GM21447 (cell line): ENCODE results near the gene FAM193B.

Source experiments
- ATAC-seq: cut with Tn5 transposase; IDR thresholded peaks from one replicate; pipeline ENCODE4 v1.9.1; 2021; ENCODE audit not compliant: unreplicated experiment

Gene FAM193B

DNA sequence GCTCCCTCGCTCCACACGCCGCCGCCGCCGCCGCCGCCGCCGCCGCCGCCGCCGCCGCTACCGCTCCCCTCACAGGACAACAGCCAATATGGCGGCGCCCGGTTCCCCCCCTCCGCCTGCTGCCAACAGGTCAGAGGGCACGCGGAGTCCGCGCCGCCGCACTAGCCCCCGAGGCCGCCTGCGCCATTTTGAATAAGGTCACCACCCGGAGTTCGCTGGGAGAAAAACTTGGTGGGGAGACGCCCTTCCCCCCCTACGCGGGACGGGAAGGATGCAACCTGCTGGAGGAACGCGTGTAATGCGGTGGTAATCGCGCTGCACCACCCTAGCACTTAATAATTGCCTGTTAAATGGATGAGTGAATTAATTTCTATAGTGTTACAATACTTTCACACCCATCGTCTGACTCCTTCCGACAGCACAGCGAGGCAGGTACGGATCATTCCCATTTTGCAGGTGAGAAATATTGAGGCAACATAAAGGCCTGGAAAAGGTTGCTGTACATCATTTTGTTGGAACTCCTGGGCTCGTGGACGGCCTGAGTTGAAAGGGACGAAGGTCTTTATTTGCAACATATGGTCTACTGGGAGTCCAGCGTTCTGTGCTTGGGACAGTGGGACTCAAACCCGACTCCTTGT is at the start of gene FAM193B:
FAM193B (minus strand) TSS at position 90 of the 638 bp plus-strand sequence. CDS start 105 bp downstream, outside the sequence.
- ATAC-seq: peak; percentile 92

- no peak for ATAC-seq
Measured at GRCh38 chr5:177604116-177604521, 49.8 kb upstream of the FAM193B start.

- ATAC-seq: no peak
Measured at GRCh38 chr5:177603631-177604030, 49.3 kb upstream of the FAM193B start.

- ATAC-seq: no peak
Measured at GRCh38 chr5:177602458-177602830, 48.1 kb upstream of the FAM193B start.

DNA sequence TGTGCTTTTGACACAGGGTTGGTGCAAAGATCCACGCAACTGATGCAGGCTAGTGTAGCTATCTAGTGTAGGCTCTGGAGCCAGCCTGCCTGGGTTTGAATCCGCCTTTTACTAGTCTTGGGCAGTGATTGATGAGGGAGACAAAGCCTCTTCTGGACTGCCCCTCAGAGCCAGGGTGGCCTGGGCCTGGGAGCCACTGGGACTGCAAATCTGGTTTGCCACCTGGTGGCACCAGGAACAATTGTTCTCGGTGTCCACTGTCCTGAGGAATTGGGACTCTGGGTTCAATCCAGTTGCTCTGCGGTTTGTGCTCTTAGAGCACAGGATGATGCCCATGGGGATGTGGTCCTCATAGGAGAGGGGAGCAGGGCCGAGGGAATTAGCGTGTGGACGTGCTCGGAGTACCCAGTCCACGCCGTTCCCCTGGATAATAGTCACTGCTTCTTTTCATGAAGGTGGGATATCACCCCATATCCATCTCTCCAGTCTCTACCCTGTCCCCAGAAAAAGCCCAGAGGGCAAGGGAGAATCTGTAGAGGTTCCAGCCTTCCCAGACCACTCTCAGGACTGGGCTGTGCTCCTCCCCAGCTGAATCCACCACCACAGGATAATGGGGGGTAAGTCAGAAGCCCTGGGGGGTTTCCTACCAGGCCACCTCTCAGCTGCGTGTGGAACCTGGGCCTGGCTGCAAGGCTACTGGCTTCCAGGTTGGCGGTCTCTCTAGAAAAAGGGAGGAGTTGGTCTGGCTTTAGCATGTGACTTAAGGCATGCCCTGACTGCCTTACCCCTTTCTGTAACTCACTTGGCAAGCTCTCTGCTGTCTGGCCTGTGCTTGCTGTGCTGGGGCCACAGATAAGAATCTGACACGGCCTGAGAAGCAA is 47.5 kb upstream of the FAM193B start:
- no peak for ATAC-seq

- no peak for ATAC-seq
Measured at GRCh38 chr5:177601126-177601525, 46.8 kb upstream of the FAM193B start.

GRCh38 chr5:177600508-177601018 is 46.2 kb upstream of the FAM193B start:
- no peak for ATAC-seq

DNA sequence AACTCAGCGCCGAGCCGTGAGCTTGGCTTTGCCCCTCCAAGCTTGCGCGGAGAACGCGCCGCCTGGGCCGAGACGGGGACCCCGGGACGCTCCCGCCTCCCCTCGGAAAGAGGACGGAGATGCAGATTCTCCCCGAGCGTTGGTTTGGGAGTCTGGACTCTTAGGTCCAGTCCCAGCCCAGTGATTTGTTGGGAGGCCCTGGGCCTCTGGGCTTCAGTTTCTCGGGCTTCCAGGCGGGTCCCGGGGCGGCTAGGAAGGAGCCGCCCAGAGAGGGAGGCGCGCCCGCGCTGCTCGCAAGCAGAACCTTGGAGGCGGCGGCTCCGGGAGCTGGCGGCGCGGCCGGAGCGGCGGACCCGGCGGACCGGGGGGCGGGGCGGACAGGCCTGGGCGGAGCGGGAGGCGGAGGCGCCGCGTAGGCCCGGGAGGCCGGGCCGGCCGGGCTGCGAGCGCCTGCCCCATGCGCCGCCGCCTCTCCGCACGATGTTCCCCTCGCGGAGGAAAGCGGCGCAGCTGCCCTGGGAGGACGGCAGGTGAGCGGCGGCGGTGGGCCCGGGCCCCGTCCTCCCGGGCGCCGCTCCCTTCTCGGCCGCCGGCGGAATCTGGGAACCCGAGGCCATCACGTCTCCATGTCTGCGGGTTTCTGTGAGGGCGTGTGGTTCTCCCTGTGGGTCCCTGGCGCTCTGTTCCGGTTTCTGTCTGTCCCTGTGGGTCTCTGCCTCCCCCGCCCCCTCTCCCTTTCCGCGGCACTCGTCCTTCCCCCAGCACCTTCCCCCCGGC is 45.6 kb upstream of the FAM193B start, which contains the start of gene B4GALT7:
B4GALT7 (plus strand) TSS at position 402 of the 777 bp plus-strand sequence; CDS start at position 481, 79 bp downstream.
- ATAC-seq: peak; percentile 80

GRCh38 chr5:177598477-177598876 is 44.1 kb upstream of the FAM193B start:
- ATAC-seq: no peak

- ATAC-seq: no peak
Measured at GRCh38 chr5:177596775-177597238, 42.4 kb upstream of the FAM193B start.

GRCh38 chr5:177595991-177596774 is 41.8 kb upstream of the FAM193B start:
- ATAC-seq: no peak

DNA sequence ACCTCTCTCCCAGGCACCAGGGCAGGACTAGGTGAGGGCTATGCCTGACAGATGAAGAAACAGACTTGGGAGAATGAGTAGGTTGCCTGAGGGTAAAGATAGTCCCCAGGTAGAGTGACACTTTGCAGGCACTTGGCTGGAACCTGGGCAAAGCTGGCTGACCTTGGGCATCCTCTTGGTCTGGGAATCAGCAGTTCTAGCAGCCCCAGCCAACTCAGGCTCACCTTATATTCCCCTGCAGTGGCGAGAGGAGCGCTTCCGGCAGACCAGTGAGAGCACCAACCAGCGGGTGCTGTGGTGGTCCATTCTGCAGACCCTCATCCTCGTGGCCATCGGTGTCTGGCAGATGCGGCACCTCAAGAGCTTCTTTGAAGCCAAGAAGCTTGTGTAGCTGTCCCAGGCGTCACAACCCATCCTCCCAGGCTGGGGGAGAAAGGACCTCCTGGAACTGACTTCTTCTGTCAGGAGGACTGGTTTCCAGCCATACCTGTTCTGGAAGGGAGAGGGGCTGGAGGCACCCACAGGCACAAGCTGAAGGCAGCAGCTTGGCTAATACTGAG is 40.7 kb upstream of the FAM193B start:
- ATAC-seq: no peak

GRCh38 chr5:177594071-177594470 is 39.7 kb upstream of the FAM193B start:
- ATAC-seq: no peak

DNA sequence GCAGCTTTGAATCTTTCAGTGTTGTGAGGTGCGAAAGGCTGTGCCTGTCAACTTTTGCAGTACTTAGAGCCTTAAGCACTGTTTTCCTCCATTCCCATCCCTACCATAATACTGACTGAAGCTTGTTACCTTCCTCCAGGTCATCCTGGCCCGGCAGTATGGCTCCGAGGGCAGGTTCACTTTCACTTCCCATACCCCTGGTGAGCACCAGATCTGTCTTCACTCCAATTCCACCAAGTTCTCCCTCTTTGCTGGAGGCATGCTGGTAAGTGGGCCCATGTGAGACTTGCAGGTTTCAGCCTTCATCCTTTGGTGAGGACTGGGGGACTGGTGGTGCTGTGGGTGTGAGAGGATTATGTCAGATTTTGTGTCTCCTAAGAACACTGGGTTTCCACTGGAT is 39.1 kb upstream of the FAM193B start:
- ATAC-seq: no peak

DNA sequence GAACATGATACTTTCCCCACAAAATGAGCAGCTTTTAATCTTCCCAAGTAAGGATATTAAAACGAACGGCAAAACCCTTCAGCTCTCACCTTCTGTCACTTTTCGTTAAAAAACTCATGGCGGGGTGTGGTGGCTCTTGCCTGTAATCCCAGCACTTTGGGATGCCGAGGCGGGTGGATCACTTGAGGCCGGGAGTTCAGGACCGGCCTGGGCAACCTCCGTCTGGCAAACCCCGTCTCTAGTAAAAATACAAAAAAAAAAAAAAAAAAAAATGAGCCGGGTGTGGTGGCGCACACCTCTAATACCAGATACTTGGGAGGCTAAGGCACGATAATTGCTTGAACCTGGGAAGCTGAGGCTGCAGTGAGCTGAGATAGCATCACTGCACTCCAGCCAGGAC is 38.5 kb upstream of the FAM193B start:
- no peak for ATAC-seq

GRCh38 chr5:177592010-177592834 is 37.9 kb upstream of the FAM193B start, which contains the start of gene TMED9:
TMED9 (plus strand) TSS chr5:177592203; CDS start chr5:177592215, 12 bp downstream.
- peak; percentile 92 for ATAC-seq

- ATAC-seq: no peak
Measured at GRCh38 chr5:177591690-177592009, 37.3 kb upstream of the FAM193B start.

DNA sequence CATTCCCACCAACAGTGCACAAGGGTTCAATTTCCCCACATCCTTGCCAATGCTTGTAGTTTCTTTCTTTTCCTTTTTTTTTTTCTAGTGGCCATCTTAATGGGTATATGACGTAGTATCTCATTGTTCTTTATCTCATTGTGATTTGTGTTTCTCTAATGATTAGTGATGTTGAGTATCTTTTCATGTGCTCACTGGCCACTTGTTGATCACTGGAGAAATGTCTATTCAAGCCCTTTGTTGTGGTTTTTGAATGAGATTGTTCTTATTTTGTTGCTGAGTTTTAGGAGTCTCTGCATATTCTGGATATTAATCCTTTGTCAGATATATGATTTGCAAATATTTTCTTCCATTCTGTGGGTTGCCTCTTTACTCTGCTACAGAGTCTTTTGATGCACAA is 36.0 kb upstream of the FAM193B start:
- ATAC-seq: no peak

DNA sequence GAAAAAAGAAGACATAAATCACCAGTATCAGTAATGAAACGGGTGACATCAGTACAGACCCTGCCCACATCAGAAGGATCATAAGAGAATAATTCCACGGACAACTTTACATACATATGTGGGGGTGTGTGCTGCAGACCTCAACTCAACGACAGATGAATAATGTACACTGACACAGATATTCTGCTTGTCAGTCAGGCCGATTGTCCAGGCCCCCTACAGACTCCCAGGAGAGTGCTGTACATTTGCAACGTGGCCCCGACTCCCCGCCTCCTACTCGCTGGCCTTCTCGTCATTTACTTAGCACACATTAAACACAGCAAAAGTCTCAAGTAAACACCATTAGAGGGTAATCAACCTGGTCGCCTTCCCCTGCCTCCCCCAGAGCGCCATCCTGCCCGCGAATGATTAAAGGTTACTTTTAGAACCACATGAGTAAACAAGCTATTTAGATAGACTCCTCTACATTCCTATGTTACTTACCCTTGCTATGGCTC is 34.1 kb upstream of the FAM193B start:
- ATAC-seq: no peak
